Tibial artery (tissue), 4 donors: ENCODE results near the gene PCDH9.

Source experiments
- DNase-seq, 2 donors: peaks; one replicate each; pipeline ENCODE4 v3.0.0-alpha.2; 2019
- H3K27ac ChIP-seq, 2 donors: fragments of 200-600 bp; sonication (generic) in 1 of 2; 1 replicate in 1 of 2; 2 replicates in 1 of 2; pipeline ENCODE4 v1.5.1; 2018 to 2019; ENCODE audit warnings: mild to moderate bottlenecking in 1 of 2
- H3K27me3 ChIP-seq, 2 donors: fragments of 200-600 bp; sonication (generic) in 1 of 2; one replicate each; pipeline versions ENCODE4 v1.5.1 to v1.6.0; 2016 to 2019
- H3K36me3 ChIP-seq, 3 donors: fragments of 200-600 bp; sonication (generic) in 2 of 3; one replicate each; pipeline ENCODE4 v1.5.1; 2016 to 2019; ENCODE audit warnings: mild to moderate bottlenecking in 2 of 3
- H3K4me1 ChIP-seq, 4 donors: fragments of 200-600 bp; sonication (generic) in 2 of 4; 1 replicate in 3 of 4; 2 replicates in 1 of 4; pipeline ENCODE4 v1.5.1; 2016 to 2019
- H3K4me3 ChIP-seq, 2 donors: fragments of 200-600 bp; sonication (generic) in 1 of 2; 1 replicate in 1 of 2; 2 replicates in 1 of 2; pipeline ENCODE4 v1.5.1; 2018 to 2019; ENCODE audit warnings: mild to moderate bottlenecking in 2 of 2
- H3K9me3 ChIP-seq, 3 donors: fragments of 200-600 bp; sonication (generic) in 1 of 3; one replicate each; pipeline ENCODE4 v1.5.1; 2016 to 2019
- intact Hi-C: fragments of 100-400 bp; cut with DNase I; formaldehyde crosslinking; loops from one replicate; pipeline ENCODE4 v1.15.0; 2023; ENCODE audit warnings: low total_unique reads
- TF ChIP-seq, protein P1 (sequence below), 2 experiments: fragments of 200-600 bp in 1 of 2; fragments of 450-650 bp in 1 of 2; IDR thresholded peaks; one replicate each; pipeline ENCODE4 v1.5.1; 2017 to 2019; ENCODE audit warnings: antibody characterized with exemption in 2 of 2, mild to moderate bottlenecking in 1 of 2, moderate library complexity in 1 of 2

Gene PCDH9

DNA sequence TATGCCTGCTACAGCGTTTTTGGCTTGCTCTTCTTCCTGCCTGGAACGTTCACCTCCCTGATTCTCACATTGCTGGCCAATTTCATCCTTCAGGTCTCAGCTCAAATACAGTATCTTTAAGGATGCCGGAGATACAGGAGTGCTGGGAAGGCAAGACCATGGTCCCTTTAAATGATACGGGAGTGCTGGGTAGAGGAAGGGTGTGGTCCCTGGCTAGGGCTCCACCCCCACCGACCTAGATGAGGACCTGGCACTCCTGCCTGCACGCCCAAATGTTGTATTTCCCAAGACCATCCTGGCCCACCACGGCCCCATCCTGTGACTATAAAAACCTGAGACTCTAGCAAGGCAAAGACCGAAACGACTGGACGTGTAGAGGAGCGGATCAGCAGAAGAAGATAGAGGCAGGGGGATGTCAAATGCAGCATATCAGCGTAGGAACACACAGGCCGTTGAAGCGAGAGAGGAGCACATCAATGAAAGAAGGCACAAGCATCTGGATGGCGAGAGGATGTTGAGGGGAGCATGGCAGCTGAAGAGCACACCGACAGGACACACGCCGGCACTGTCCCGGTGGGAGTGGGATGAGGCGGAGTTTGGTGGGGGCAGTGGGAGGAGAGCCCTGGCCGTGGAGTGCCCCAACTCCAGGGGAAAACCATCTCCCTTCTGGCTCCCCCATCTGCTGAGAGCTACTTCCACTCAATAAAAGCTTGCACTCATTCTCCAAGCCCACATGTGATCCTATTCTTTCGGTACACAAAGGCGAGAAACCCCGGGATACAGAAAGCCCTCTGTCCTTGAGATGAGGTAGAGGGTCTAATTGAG lies 74.0 kb downstream of the PCDH9 start:
- no peaks in the 10 kb centered on the region for H3K4me1 ChIP-seq
- TF ChIP-seq, protein P1, sequence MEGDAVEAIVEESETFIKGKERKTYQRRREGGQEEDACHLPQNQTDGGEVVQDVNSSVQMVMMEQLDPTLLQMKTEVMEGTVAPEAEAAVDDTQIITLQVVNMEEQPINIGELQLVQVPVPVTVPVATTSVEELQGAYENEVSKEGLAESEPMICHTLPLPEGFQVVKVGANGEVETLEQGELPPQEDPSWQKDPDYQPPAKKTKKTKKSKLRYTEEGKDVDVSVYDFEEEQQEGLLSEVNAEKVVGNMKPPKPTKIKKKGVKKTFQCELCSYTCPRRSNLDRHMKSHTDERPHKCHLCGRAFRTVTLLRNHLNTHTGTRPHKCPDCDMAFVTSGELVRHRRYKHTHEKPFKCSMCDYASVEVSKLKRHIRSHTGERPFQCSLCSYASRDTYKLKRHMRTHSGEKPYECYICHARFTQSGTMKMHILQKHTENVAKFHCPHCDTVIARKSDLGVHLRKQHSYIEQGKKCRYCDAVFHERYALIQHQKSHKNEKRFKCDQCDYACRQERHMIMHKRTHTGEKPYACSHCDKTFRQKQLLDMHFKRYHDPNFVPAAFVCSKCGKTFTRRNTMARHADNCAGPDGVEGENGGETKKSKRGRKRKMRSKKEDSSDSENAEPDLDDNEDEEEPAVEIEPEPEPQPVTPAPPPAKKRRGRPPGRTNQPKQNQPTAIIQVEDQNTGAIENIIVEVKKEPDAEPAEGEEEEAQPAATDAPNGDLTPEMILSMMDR (IDR thresholded peaks at IDR 0.05): no peak
- no peaks in the 10 kb centered on the region for H3K36me3 ChIP-seq
- intact Hi-C loops: no loop called here
- no peaks in the 10 kb centered on the region for H3K27me3 ChIP-seq
- H3K4me3 ChIP-seq: no peak overlapping the region
- no peak for DNase-seq
- H3K27ac ChIP-seq: no peak overlapping the region
- H3K9me3 ChIP-seq: no peaks in the 10 kb centered on the region

DNA sequence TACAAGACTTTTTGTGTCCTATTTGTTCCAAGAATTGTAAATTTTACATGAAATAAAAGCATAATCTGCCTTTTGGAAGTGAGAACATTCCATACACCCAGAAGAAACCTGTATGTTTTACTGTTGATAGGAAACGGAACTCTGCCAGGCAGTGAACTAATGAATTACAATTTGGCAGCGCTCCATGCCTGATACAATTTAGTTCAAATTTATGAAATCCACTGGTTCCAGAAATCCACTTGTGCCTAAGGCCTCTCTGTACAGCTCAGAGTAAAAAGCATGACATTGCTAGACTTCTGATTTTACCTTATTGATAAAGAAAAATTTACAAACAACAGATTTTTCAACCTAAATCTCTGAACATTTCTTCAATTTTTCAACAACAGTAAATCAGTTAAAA lies 78.1 kb downstream of the PCDH9 start:
- no peaks in the 10 kb centered on the region for H3K27me3 ChIP-seq
- intact Hi-C loops: no loop called here
- TF ChIP-seq, protein P1 (IDR thresholded peaks at IDR 0.05): no peak

DNA sequence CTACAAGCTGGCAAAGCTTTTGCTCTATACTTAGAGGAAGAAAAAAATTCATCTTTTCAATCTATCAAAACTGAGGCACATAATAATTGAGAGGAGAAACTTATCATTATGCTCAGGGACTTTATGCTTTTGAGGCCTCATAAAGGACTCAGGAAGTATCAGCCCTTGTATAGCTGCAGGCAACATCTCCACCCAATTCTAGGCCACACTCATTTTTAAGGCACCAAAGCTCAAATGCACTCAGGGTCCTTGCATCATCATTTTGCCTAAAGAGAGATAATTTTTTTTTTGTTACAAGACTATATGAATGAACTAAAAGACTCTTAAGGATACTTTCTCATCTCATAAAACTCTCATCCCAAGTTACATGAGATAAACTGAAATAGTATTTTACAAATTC lies 78.5 kb downstream of the PCDH9 start:
- Histone ChIP-seq H3K9me3 (no peaks in the 10 kb centered on the region), H3K27ac (no peak overlapping the region), H3K36me3 (no peaks in the 10 kb centered on the region), H3K27me3 (no peaks in the 10 kb centered on the region), H3K4me1 (peaks cover 0 to 18% (median 0%) of the 10 kb centered on the region in 4 donors), H3K4me3 (no peak overlapping the region)
- TF ChIP-seq, protein P1 (IDR thresholded peaks at IDR 0.05): no peak
- intact Hi-C loops: no loop called here
- no peak for DNase-seq

More for the DNA sequence above, 78.1 kb downstream of the PCDH9 start:
- H3K36me3 ChIP-seq: no peaks in the 10 kb centered on the region
- no peaks in the 10 kb centered on the region for H3K9me3 ChIP-seq
- no peak overlapping the region for H3K4me3 ChIP-seq
- no peak for DNase-seq
- peaks cover 0 to 13% (median 0%) of the 10 kb centered on the region in 4 donors for H3K4me1 ChIP-seq
- no peak overlapping the region for H3K27ac ChIP-seq

DNA sequence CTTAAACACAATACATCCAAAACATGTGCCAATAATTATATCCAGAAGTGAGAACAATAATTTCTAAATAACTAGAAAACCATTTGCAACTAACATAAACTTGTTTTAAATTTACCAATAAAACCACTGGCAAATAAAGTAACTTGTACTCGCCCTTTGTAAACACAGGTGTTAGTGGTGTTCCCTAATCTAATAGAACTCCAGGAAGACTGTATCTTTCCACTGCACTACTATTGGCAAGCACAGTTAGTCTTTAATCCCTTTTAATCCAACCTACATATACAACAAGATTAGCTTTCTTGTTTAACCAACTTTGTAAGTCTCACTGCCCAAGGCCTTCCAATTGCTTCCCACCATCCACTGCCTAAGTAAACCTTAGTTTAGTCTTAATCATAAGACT lies 79.5 kb downstream of the PCDH9 start:
- Histone ChIP-seq H3K27ac (no peak overlapping the region), H3K36me3 (no peaks in the 10 kb centered on the region), H3K4me1 (peaks cover 0 to 18% (median 0%) of the 10 kb centered on the region in 4 donors), H3K9me3 (no peaks in the 10 kb centered on the region), H3K27me3 (no peaks in the 10 kb centered on the region), H3K4me3 (no peak overlapping the region)
- no peak for DNase-seq
- intact Hi-C loops: no loop called here
- TF ChIP-seq, protein P1 (IDR thresholded peaks at IDR 0.05): no peak

DNA sequence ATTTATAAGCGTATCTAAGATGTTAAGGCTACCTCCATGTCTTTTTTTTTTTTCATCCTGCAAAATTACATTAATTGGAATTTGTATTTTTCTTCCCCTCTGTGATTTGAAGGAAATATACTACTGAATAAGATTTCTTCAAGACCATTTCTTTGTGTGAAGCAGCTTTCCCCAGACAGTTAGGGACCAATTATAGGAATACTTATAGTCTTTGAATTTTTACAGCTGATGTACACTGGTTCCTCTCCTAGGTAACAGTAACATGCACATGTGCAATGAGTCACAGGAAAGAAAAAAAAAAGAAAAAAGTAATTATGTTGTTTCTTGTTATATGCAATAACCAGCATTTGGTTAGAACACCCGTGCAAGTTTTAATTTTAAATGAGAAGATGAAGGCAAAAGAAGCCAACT lies 82.0 kb downstream of the PCDH9 start:
- H3K4me3 ChIP-seq: no peak overlapping the region
- no peaks in the 10 kb centered on the region for H3K27me3 ChIP-seq
- peaks cover 0 to 18% (median 0%) of the 10 kb centered on the region in 4 donors for H3K4me1 ChIP-seq
- TF ChIP-seq, protein P1 (IDR thresholded peaks at IDR 0.05): no peak
- intact Hi-C loops: no loop called here
- H3K27ac ChIP-seq: no peak overlapping the region
- no peaks in the 10 kb centered on the region for H3K9me3 ChIP-seq
- no peaks in the 10 kb centered on the region for H3K36me3 ChIP-seq
- no peak for DNase-seq
